Keratinocyte (primary cell): ENCODE data around the gene DCTN4. TPM values are rescaled to one million over a fixed set of nuclear protein-coding genes. Genes with fewer than 3 reads are reported as not detected.

Experiments used
- DNase-seq: peaks from one replicate; pipeline ENCODE4 v3.0.0-alpha.2; 2011; ENCODE audit warnings: low read depth, missing footprints, low spot score
- FAIRE-seq: peaks from 2 replicates; lab custom pipeline; 2011; peaks lifted over from hg19 to GRCh38; lab: Jason Lieb, UNC
- H2AFZ ChIP-seq: 2 replicates; pipeline ENCODE4 v1.6.0; 2012; ENCODE audit warnings: low read length, control low read depth, inconsistent platforms; ENCODE audit not compliant: control insufficient read depth
- H3K27ac ChIP-seq: 2 replicates; pipeline ENCODE4 v1.5.1; 2011; ENCODE audit warnings: low read length; ENCODE audit not compliant: control insufficient read depth, insufficient read depth
- H3K27me3 ChIP-seq: 3 replicates; pipeline ENCODE4 v1.6.0; 2011; ENCODE audit warnings: low read length; ENCODE audit not compliant: control insufficient read depth, insufficient read depth; ENCODE audit errors: extremely low read depth
- H3K36me3 ChIP-seq, 2 experiments: 2 replicates in 1 of 2; 3 replicates in 1 of 2; pipeline ENCODE4 v1.5.1; 2011; ENCODE audit warnings: low read length in 2 of 2, mild to moderate bottlenecking in 1 of 2; ENCODE audit not compliant: control insufficient read depth in 2 of 2, insufficient read depth in 2 of 2; ENCODE audit errors: extremely low read depth in 1 of 2
- H3K4me1 ChIP-seq: 3 replicates; pipeline ENCODE4 v1.5.1; 2011; ENCODE audit warnings: low read length; ENCODE audit not compliant: control insufficient read depth, insufficient read depth; ENCODE audit errors: extremely low read depth
- H3K4me2 ChIP-seq: 3 replicates; pipeline ENCODE4 v1.6.0; 2011; ENCODE audit warnings: low read depth, low read length; ENCODE audit not compliant: control insufficient read depth, insufficient read depth; ENCODE audit errors: extremely low read depth
- H3K4me3 ChIP-seq, 3 experiments: fragments of 200-600 bp in 1 of 3; sonication (generic) in 1 of 3; 2 replicates in 2 of 3; 3 replicates in 1 of 3; pipeline ENCODE4 v1.5.1; 2011 to 2016; ENCODE audit warnings: low read length in 3 of 3, mild to moderate bottlenecking in 3 of 3, control low read depth in 2 of 3, inconsistent platforms in 1 of 3, low read depth in 1 of 3, mixed read lengths in 1 of 3, mixed run types in 1 of 3, moderate library complexity in 1 of 3; ENCODE audit not compliant: control insufficient read depth in 2 of 3, insufficient read depth in 2 of 3; ENCODE audit errors: extremely low read depth in 1 of 3
- H3K79me2 ChIP-seq: 2 replicates; pipeline ENCODE4 v1.6.0; 2012; ENCODE audit warnings: low read length; ENCODE audit not compliant: control insufficient read depth, insufficient read depth
- H3K9ac ChIP-seq: 3 replicates; pipeline ENCODE4 v1.6.0; 2011; ENCODE audit warnings: low read length; ENCODE audit not compliant: control insufficient read depth, insufficient read depth; ENCODE audit errors: extremely low read depth
- H3K9me1 ChIP-seq: 3 replicates; pipeline ENCODE4 v1.6.0; 2011; ENCODE audit warnings: low read length; ENCODE audit not compliant: control insufficient read depth, insufficient read depth; ENCODE audit errors: extremely low read depth
- H3K9me3 ChIP-seq: 2 replicates; pipeline ENCODE4 v1.5.1; 2012; ENCODE audit warnings: low read depth, low read length; ENCODE audit not compliant: control insufficient read depth
- H4K20me1 ChIP-seq: 3 replicates; pipeline ENCODE4 v1.6.0; 2011; ENCODE audit warnings: low read length; ENCODE audit not compliant: control insufficient read depth, insufficient read depth; ENCODE audit errors: extremely low read depth
- EZH2 ChIP-seq: IDR thresholded peaks from one replicate; pipeline ENCODE4 v1.6.1; 2012; ENCODE audit warnings: inconsistent platforms, mild to moderate bottlenecking, low read length, moderate library complexity
- dilution Hi-C: fragments of 300-500 bp; cut with MboI; formaldehyde crosslinking; loops from one replicate; pipeline ENCODE4 v1.7.0; 2020; ENCODE audit warnings: low sequenced_read_pairs; ENCODE audit not compliant: extremely low pct_ligation_motif_present
- polyA plus RNA-seq, 5 experiments: library from polyadenylated mRNA; depleted of rRNA in 3 of 5; stranded (reverse) in 3 of 5; stranded (forward) in 1 of 5; unstranded in 1 of 5; fragments of >200 nt; gene quantifications; 1 replicate in 1 of 5; 2 replicates in 3 of 5; 3 replicates in 1 of 5; pipeline versions ENCODE4 v1.2.1 to v1.2.3, GENCODE V29; 2011 to 2012; ENCODE audit warnings: missing spikeins in 2 of 5, low read depth in 1 of 5, low replicate concordance in 1 of 5
- TF ChIP-seq, protein P1 (sequence below), 3 experiments: IDR thresholded peaks in 1 of 3; conservative IDR thresholded peaks in 1 of 3; optimal IDR thresholded peaks in 1 of 3; 2 replicates in 2 of 3; 3 replicates in 1 of 3; pipeline versions ENCODE3 to v1.5.1; 2011; ENCODE audit warnings: low read length in 3 of 3, mild to moderate bottlenecking in 3 of 3, moderate library complexity in 2 of 3, control low read depth in 1 of 3, inconsistent platforms in 1 of 3; ENCODE audit not compliant: insufficient read depth in 2 of 3; ENCODE audit errors: extremely low read depth in 1 of 3

The DCTN4 gene
- polyA plus RNA-seq, 1 donor (not counting 4 experiments of a cell fraction or from before 2014, with no cell fraction given) = 44.3 TPM

GRCh38 chr5:150671509-150672236 is 87.1 kb downstream of the DCTN4 start:
- no peaks in the 10 kb centered on the region for H3K9me1 ChIP-seq
- peaks cover 18% of the 10 kb centered on the region for H3K27me3 ChIP-seq
- no peaks in the 10 kb centered on the region for H3K36me3 ChIP-seq
- H3K9me3 ChIP-seq = no peaks in the 10 kb centered on the region
- dilution Hi-C loops = no loop called here
- peak; percentile 17 for TF ChIP-seq EZH2
- TF ChIP-seq, protein P1, sequence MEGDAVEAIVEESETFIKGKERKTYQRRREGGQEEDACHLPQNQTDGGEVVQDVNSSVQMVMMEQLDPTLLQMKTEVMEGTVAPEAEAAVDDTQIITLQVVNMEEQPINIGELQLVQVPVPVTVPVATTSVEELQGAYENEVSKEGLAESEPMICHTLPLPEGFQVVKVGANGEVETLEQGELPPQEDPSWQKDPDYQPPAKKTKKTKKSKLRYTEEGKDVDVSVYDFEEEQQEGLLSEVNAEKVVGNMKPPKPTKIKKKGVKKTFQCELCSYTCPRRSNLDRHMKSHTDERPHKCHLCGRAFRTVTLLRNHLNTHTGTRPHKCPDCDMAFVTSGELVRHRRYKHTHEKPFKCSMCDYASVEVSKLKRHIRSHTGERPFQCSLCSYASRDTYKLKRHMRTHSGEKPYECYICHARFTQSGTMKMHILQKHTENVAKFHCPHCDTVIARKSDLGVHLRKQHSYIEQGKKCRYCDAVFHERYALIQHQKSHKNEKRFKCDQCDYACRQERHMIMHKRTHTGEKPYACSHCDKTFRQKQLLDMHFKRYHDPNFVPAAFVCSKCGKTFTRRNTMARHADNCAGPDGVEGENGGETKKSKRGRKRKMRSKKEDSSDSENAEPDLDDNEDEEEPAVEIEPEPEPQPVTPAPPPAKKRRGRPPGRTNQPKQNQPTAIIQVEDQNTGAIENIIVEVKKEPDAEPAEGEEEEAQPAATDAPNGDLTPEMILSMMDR (optimal IDR thresholded peaks at IDR 0.05 in 1 of 3, IDR thresholded peaks at IDR 0.05 in 1 of 3, conservative IDR thresholded peaks at IDR 0.05 in 1 of 3; ENCODE audit: extremely low read depth in 1 of 3, insufficient read depth in 2 of 3, low read length in 3 of 3) = no peak
- no peak overlapping the region for H3K27ac ChIP-seq
- DNase-seq = no peak
- no peaks in the 10 kb centered on the region for H4K20me1 ChIP-seq
- H3K4me2 ChIP-seq = peak overlapping the region; percentile 76
- FAIRE-seq = no peak
- H3K4me3 ChIP-seq = peak overlapping the region in 2 of 3 experiments; percentile 2 to 61
- H3K9ac ChIP-seq = peak overlapping the region; percentile 9
- H3K4me1 ChIP-seq = peaks cover 17% of the 10 kb centered on the region
- H3K79me2 ChIP-seq = no peaks in the 10 kb centered on the region
- no peak overlapping the region for H2AFZ ChIP-seq

DNA sequence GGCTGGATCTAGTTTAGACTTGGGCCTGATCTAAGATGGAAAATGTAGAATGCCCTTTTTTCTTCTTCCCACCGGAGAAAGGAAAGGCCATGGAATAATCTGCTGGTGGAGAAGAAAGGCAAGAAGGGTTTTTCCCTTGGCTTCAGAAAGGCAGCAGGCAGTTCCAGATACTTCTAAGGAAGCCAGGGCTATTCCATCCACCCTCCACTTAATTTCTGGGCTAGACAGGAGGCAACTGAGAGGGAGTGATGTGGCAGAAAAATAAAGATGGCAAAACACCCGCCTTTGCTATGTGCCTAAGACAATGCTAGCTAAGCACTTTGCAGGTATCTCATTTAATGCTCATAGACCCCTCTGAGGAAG is 87.9 kb downstream of the DCTN4 start:
- Histone ChIP-seq H3K27me3 (peaks cover 18% of the 10 kb centered on the region), H3K4me3 (no peak overlapping the region), H3K36me3 (no peaks in the 10 kb centered on the region), H3K79me2 (no peaks in the 10 kb centered on the region), H3K4me2 (no peak overlapping the region), H3K9me1 (no peaks in the 10 kb centered on the region), H3K4me1 (peaks cover 17% of the 10 kb centered on the region), H3K9me3 (no peaks in the 10 kb centered on the region), H3K9ac (no peak overlapping the region), H3K27ac (no peak overlapping the region), H4K20me1 (no peaks in the 10 kb centered on the region), H2AFZ (no peak overlapping the region)
- dilution Hi-C loops = no loop called here
- FAIRE-seq = no peak
- DNase-seq = no peak
- TF ChIP-seq, protein P1 (optimal IDR thresholded peaks at IDR 0.05 in 1 of 3, IDR thresholded peaks at IDR 0.05 in 1 of 3, conservative IDR thresholded peaks at IDR 0.05 in 1 of 3; ENCODE audit: extremely low read depth in 1 of 3, insufficient read depth in 2 of 3, low read length in 3 of 3) = no peak
- no peak for TF ChIP-seq EZH2
